Esophagus squamous epithelium (tissue), 5 donors: ENCODE data around the gene AQP9. TPM values are rescaled to one million over a fixed set of nuclear protein-coding genes. Genes with fewer than 3 reads are reported as not detected.
A peak's percentile ranks its signal among the peaks of the same experiment; 100 is the strongest.

Experiments
- DNase-seq: peaks from one replicate; lab custom pipeline; 2025; lab: John Stamatoyannopoulos, UW
- H3K27ac ChIP-seq, 4 donors: fragments of 200-600 bp; sonication (generic); one replicate each; pipeline ENCODE4 v1.5.1; 2016 to 2019; ENCODE audit warnings: mild to moderate bottlenecking in 1 of 4
- H3K27me3 ChIP-seq, 4 donors: fragments of 200-600 bp; sonication (generic); 1 replicate in 3 of 4; 2 replicates in 1 of 4; pipeline versions ENCODE4 v1.5.1 to v1.6.0; 2017 to 2021; ENCODE audit warnings: antibody characterized with exemption in 1 of 4
- H3K36me3 ChIP-seq, 3 donors: fragments of 200-600 bp; sonication (generic); one replicate each; pipeline ENCODE4 v1.5.1; 2016 to 2019
- H3K4me1 ChIP-seq, 3 donors: fragments of 200-600 bp; sonication (generic); one replicate each; pipeline ENCODE4 v1.5.1; 2017 to 2019
- H3K4me3 ChIP-seq, 4 donors: fragments of 200-600 bp; sonication (generic); 1 replicate in 3 of 4; 2 replicates in 1 of 4; pipeline ENCODE4 v1.5.1; 2016 to 2019; ENCODE audit warnings: mild to moderate bottlenecking in 2 of 4, moderate library complexity in 1 of 4
- H3K9me3 ChIP-seq, 3 donors: fragments of 200-600 bp; sonication (generic); one replicate each; pipeline ENCODE4 v1.5.1; 2016 to 2019
- CTCF ChIP-seq, 6 experiments: fragments of 450-650 bp in 4 of 6; fragments of 200-600 bp in 2 of 6; sonication (generic) in 2 of 6; IDR thresholded peaks; one replicate each; pipeline ENCODE4 v1.5.1; 2016 to 2019; ENCODE audit warnings: antibody characterized with exemption in 6 of 6, mild to moderate bottlenecking in 4 of 6, moderate library complexity in 4 of 6
- POLR2A ChIP-seq, 4 donors: fragments of 450-650 bp; IDR thresholded peaks; one replicate each; pipeline ENCODE4 v1.6.1; 2017; ENCODE audit warnings: antibody characterized with exemption in 4 of 4, mild to moderate bottlenecking in 4 of 4, moderate library complexity in 3 of 4
- WGBS, 2 donors: methylation state at CpG; one replicate each; pipeline ENCODE4 v1.1.5; 2018; 5-methylcytosine and 5-hydroxymethylcytosine counted together
- intact Hi-C: fragments of 100-400 bp; cut with DNase I; formaldehyde crosslinking; loops from one replicate; pipeline ENCODE4 v1.15.0; 2022
- total RNA-seq, 4 donors: library from RNA; depleted of rRNA; stranded (reverse); fragments of >200 nt; gene quantifications; one replicate each; pipeline ENCODE4 v1.1.0, GENCODE V29; 2016
- donor health status: DM: yes; HTN: yes; CAD: no.

Gene AQP9
- total RNA-seq, 4 donors from 2014 or later, result 0.38 to 2.0 (median 1.9) TPM; not detected in 1

- Histone ChIP-seq H3K27me3 (no peaks in the 10 kb centered on the region), H3K36me3 (no peaks in the 10 kb centered on the region), H3K9me3 (no peaks in the 10 kb centered on the region), H3K27ac (no peak overlapping the region), H3K4me1 (no peaks in the 10 kb centered on the region), H3K4me3 (no peak overlapping the region)
- TF ChIP-seq POLR2A (IDR thresholded peaks at IDR 0.05) (no peak), CTCF (IDR thresholded peaks at IDR 0.05) (no peak)
- DNase-seq, result no peak
- intact Hi-C loops, result no loop called here
These were observed 7.4 kb downstream of the AQP9 start for GRCh38 chr15:58145606-58146005.

DNA sequence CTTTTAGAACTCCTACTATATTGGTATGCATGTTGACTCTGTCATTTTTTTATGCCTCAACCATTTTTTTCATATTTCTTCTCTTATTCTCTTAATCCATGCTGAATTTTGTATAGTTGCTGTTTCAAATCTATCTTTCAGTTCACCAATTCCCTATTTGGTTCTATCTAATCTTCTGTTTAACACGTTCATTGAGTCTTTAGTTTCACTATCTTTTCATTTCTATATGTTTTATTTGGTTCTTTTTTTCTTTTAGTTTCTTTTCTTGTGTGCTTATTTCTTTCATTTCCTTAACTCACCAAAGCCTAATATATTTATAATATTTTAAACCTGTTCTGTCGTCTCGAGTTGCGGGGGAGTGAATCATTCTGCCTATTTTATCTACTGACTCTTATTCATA, 8.0 kb downstream of the AQP9 start:
- no peaks in the 10 kb centered on the region for H3K9me3 ChIP-seq
- no peaks in the 10 kb centered on the region for H3K36me3 ChIP-seq
- no peak overlapping the region for H3K4me3 ChIP-seq
- H3K27me3 ChIP-seq, result no peaks in the 10 kb centered on the region
- no peak overlapping the region for H3K27ac ChIP-seq
- TF ChIP-seq POLR2A (IDR thresholded peaks at IDR 0.05) (no peak), CTCF (IDR thresholded peaks at IDR 0.05) (no peak)
- DNase-seq, result no peak
- 65 to 78% methylated on average over 4 of the region's 4 CpGs for WGBS, 2 donors
- intact Hi-C loops, result no loop called here
- no peaks in the 10 kb centered on the region for H3K4me1 ChIP-seq

DNA sequence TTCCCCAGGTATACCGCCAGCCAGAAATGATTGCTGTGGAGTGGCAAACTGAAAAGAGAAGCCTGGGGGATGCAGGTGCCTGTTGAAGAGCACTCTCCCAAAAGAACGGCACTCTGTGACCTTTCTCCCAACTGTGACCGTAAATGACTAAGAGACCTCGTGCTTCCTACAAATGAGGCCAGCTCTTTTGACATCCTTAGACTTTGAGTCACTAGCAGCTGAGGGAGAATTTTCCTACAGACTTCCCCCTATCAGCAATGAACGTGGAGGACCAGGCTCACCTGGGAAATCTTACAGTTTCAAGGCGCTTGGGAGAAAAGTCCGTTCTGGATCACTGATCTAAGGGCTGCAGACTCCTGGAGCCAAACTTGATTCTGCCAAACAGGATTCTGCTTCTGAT, 8.6 kb downstream of the AQP9 start:
- Histone ChIP-seq H3K27ac (no peak overlapping the region), H3K9me3 (no peaks in the 10 kb centered on the region), H3K27me3 (no peaks in the 10 kb centered on the region), H3K4me3 (no peak overlapping the region), H3K4me1 (no peaks in the 10 kb centered on the region), H3K36me3 (no peaks in the 10 kb centered on the region)
- TF ChIP-seq POLR2A (IDR thresholded peaks at IDR 0.05), result no peak
- TF ChIP-seq CTCF (IDR thresholded peaks at IDR 0.05), result no peak
- WGBS, 2 donors, result 54 to 86% methylated on average over 4 of the region's 7 CpGs
- intact Hi-C loops, result no loop called here
- DNase-seq, result no peak

DNA sequence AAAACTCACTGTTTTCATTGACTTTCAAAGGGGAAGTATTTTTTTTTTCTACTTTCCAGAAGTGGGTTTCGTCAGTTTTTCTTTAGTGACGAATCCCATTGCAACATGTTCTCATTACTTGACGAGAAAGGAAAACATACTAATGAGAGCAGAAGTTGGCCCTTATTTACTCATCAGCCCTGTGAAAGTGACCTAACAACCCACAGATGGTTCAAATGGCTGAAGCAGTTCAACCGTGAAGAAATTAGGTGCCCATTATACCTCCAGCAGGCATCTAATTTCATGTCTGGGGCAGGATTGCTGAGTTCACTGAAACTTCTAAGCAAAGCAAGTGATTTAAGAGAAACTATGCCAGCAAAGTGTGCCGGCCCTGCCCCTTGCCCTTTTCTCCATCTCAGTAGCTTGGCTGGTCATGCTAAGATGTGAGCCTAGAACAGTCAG, 9.0 kb downstream of the AQP9 start:
- intact Hi-C loops, result no loop called here
- DNase-seq, result no peak
- H3K4me3 ChIP-seq, result no peak overlapping the region
- H3K27me3 ChIP-seq, result no peaks in the 10 kb centered on the region
- no peaks in the 10 kb centered on the region for H3K36me3 ChIP-seq
- WGBS, 2 donors, result 69 to 80% methylated on average over 5 of the region's 5 CpGs
- TF ChIP-seq POLR2A (IDR thresholded peaks at IDR 0.05), result peak in 1 of 4 donors; percentile 9
- no peak for TF ChIP-seq CTCF (IDR thresholded peaks at IDR 0.05)
- H3K9me3 ChIP-seq, result no peaks in the 10 kb centered on the region
- H3K27ac ChIP-seq, result peak overlapping the region in 1 of 4 donors; percentile 24
- no peaks in the 10 kb centered on the region for H3K4me1 ChIP-seq

DNA sequence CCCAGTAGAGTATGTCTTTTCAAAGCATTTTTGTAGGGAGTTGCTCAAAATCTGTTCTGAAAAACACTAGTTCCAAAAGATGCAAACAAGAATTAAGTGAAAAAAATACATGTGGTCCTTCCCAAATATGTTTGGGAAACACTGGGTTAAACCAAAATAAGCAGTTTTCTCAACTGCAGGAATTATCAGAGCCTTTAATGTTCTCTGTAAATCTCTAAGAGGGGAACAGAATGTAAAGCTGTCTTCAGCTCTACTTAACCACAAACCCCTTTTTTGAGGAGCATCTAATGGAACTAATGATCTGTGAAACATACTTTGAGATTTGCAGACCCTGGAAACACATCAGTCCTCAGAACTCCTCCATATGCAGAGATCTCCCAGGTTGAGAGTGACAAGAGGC, 9.9 kb downstream of the AQP9 start:
- Histone ChIP-seq H3K4me3 (no peak overlapping the region), H3K9me3 (no peaks in the 10 kb centered on the region), H3K27me3 (no peaks in the 10 kb centered on the region), H3K36me3 (no peaks in the 10 kb centered on the region), H3K4me1 (no peaks in the 10 kb centered on the region), H3K27ac (no peak overlapping the region)
- intact Hi-C loops, result no loop called here
- TF ChIP-seq CTCF (IDR thresholded peaks at IDR 0.05), result no peak
- DNase-seq, result no peak
